OCI-LY7 (cell line): ENCODE results near the gene METTL8.

Experiments
- CTCF ChIP-seq: fragments of 200-600 bp; sonication (generic); conservative IDR thresholded peaks from 2 replicates; pipeline ENCODE4 v1.5.1; 2014; ENCODE audit warnings: mild to moderate bottlenecking, antibody characterized with exemption, low read length, moderate library complexity, mixed read lengths
- EZH2phosphoT487 ChIP-seq: fragments of 200-600 bp; sonication (generic); IDR thresholded peaks from 2 replicates; pipeline ENCODE4 v1.6.1; 2018; ENCODE audit warnings: low read depth, borderline replicate concordance, mild to moderate bottlenecking, mixed run types, antibody characterized with exemption, low read length, moderate library complexity, mixed read lengths

DNA sequence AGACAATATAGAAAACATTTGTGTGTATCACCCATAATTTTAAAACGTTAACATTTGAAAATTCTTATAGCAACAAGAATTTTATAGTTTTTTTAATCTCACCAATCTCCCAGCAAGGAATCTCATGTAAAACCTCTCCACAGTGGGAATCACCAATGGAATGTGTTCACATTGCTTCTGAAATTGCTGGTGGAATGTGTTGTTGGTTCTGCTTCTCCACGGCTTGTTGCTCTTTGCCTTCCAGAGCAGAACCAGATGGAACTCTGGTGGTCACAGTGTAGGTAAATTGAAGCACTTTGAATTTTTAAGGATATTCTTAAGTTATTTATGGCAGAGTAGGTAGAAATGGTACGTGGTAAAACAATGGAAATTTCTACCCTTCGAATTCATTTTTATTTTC lies 35.4 kb upstream of the METTL8 start:
- no peak for TF ChIP-seq EZH2phosphoT487
- TF ChIP-seq CTCF, result no peak
